KOPT-K1 (cell line): ENCODE data around the gene DFFB.

Experiments
- H3K27ac ChIP-seq: fragments of 200-600 bp; sonication (generic); 2 replicates; pipeline ENCODE4 v1.5.1; 2016; ENCODE audit warnings: antibody characterized with exemption, mild to moderate bottlenecking, low read depth, low read length; ENCODE audit not compliant: poor library complexity, severe bottlenecking
- H3K36me3 ChIP-seq: fragments of 200-600 bp; sonication (generic); 2 replicates; pipeline ENCODE4 v1.5.1; 2017; ENCODE audit warnings: antibody characterized with exemption, mild to moderate bottlenecking, low read length, moderate library complexity; ENCODE audit not compliant: insufficient read depth
- H3K9me3 ChIP-seq: fragments of 200-600 bp; sonication (generic); 2 replicates; pipeline ENCODE4 v1.5.1; 2017; ENCODE audit warnings: antibody characterized with exemption, low read length, mild to moderate bottlenecking; ENCODE audit not compliant: insufficient read depth, poor library complexity, severe bottlenecking

DFFB gene

DNA sequence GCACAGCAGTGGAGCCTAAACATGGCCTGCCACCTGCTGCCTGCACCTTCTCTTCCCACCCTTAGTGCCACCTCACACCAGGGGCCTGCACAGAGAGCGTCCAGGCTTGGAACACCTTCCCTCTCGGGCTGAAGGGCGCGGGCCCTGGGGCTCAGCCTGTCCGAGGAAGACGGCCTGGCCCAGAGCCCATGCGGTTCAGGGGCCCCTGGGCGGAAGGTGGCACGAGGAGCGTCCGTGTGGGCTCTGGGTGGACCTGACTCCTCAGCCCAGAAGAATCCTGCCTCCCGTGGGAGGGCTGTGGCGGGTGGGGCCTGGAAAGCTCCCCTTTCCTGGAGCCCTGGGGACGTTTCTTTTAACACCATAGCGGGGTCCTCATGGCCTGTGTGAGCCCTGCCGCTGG is 19.4 kb downstream of the DFFB start:
- peaks cover 13% of the 10 kb centered on the region; the same call in 1 of the 2 replicates for H3K36me3 ChIP-seq
- peaks cover 15% of the 10 kb centered on the region for H3K9me3 ChIP-seq
- no peak overlapping the region for H3K27ac ChIP-seq

DNA sequence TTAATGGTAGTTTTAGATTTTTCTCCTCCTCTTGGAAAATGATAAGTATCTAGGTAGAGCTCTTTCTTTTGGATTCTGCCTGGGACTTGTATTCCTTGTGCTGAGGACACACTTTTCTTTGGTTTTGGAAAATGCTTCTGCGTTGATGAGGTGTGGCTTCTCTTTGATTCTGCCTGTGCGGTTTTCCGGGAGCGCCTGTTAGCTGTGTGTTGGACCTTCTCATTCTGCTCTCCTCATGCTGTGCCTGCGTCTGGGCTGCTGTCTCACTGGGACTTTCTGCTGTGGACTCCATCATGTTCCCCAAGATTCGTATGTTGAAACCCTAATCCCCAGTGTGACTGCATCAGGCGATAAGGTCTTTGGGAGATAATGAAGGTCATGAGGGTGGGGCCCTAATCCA is 21.8 kb downstream of the DFFB start:
- peaks cover 15% of the 10 kb centered on the region for H3K9me3 ChIP-seq
- no peak overlapping the region for H3K27ac ChIP-seq
- peaks cover 13% of the 10 kb centered on the region; the same call in 1 of the 2 replicates for H3K36me3 ChIP-seq

DNA sequence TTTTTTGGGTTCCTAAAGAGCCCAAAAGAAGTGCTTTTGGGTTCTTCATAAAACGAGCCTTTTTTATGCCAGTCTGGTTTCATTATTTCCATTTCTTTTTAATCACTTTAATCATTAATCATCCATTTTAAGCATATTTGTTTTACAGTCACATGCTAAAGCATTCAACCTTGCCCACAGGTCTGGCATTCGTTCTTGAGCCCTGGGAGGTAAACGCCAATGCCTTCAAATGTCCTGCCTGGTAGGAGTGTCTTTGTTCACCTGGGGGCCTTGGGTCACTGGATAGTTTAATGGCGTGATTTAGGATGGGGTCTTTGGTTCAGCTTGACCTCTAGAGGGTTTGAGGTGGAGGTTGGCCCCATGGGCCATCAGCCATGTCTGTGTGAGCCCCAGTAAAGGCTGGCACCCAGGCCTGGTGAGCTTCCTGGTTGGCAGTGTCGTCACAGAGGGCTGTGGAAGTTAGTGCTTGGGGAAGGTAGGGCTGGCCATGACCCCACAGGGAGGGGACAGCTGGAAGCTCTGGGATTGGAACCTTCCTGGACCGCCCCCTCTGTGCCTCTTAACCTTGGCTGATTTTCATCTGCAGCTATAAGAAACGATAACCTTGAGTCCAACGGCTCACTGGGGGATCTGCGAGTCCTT is 22.6 kb downstream of the DFFB start:
- peak overlapping the region; percentile 85 for H3K27ac ChIP-seq
- H3K9me3 ChIP-seq: peaks cover 15% of the 10 kb centered on the region
- H3K36me3 ChIP-seq: peaks cover 13% of the 10 kb centered on the region

DNA sequence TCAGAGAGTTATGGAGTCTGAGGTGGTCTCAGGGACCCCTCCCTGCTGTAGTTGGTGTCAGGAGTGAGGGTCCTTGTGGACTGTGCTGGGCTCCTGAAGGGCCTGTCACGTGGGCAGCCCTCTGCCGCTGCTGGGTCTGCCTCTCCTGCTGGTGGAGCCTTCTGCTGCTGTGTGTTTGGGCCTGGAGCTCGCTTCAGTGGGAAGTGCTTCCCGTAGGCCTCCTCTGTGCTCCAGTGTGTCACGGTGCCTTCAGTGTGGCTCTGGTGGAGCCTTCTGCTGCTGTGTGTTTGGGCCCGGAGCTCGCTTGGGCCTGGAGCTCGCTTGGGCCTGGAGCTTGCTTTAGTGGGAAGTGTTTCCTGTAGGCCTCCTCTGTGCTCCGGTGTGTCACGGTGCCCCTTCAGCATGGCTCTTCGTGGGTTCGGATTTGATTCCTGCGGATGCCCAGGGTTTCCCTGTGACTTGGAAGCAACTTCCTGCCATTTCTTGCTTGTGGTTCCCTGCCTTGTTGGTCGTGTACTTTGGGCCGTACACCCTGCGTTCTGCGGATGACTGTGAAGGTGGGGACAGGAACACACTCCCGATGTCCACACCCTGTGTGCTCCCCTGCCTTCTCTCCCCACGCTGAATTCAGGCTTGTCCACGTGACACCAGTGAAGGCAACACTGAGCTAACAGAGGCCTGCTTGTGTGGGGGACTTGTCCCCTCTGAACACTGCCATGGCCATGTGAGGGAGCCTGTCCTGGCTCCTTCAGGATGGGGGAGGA is 23.3 kb downstream of the DFFB start:
- Histone ChIP-seq H3K27ac (peak overlapping the region; percentile 85), H3K36me3 (peaks cover 17% of the 10 kb centered on the region), H3K9me3 (peaks cover 15% of the 10 kb centered on the region)

DNA sequence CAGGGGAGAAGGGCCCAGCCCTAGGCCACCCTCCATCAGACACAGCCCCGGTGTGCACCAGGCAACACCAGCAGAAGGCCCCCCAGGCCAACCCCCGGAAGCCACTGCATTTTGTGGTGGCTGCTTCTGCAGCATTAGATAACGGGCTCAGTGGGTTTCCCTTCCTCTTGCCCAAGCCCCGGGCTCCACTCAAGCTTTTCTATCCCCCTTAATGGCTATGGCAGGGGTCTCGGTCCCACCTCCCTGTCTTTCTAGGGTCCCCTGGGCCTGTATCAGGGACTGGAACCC is 23.9 kb downstream of the DFFB start:
- peak overlapping the region; percentile 85 for H3K27ac ChIP-seq
- peaks cover 22% of the 10 kb centered on the region for H3K36me3 ChIP-seq
- H3K9me3 ChIP-seq: peaks cover 15% of the 10 kb centered on the region

DNA sequence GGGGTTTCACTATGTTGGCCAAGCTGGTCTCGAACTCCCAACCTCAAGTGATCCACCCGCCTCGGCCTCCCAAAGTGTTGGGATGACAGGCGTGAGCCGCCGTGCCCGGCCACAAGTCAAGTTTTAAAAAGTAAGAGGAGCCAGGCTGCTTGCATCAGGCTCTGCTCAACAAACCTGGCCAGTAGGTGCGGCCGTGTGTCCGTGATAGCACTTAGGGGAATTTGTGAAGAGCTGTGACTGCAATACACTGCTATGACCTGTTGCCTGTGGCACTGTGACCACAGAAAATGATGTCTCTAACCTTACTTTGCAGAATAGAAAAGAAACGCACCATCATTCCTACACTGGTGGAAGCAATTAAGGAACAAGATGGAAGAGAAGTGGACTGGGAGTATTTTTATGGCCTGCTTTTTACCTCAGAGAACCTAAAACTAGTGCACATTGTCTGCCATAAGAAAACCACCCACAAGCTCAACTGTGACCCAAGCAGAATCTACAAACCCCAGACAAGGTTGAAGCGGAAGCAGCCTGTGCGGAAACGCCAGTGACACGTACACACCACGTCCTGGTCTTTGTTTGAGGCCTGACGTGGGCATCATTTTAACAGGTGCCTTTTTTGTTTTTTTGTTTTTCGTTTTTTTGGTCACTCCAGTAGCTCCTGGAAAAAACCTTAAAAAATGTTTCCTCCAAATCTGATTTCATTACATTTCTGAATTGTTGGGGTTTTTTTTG is 26.1 kb downstream of the DFFB start:
- Histone ChIP-seq H3K27ac (peak overlapping the region; percentile 85), H3K36me3 (peaks cover 43% of the 10 kb centered on the region), H3K9me3 (peaks cover 15% of the 10 kb centered on the region)

DNA sequence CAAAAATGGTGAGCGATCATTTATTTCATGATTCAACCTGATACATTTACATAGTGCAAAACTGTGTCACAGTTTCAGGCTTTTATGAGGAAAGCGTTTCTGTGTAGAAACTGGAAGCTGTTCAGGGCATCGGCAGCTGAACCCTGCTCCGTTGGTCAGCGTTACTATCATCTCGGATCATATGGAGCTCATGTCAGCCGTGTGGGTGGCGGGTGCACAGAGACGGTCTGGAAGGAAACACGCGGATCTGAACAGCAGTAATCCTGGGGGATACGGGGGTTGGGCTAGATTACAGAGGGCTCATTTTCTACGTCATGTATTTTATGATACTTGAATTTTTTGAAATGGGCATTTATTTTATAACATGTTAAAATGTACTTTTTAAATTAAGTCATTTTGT is 27.7 kb downstream of the DFFB start:
- H3K36me3 ChIP-seq: peaks cover 50% of the 10 kb centered on the region

DNA sequence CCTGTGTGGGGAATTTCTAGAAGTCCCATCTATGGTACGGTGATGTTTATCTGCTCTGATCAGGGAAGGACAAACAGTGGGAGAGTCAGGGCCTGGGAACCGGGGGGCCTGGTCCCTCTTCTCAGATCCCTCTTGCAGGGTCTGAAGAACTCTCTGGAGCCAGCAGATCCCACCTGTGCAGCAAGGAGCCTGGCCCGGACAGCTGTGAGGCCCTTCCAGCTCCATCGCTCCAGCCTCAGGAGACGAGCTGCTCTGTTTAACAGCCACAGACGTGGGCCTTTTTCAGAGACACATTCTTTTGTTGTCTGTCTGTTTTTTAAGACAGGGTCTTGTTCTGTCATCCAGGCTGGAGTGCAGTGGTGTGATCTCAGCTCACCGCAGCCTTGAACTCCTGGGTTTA is 28.3 kb downstream of the DFFB start:
- Histone ChIP-seq H3K36me3 (peaks cover 56% of the 10 kb centered on the region), H3K27ac (no peak overlapping the region), H3K9me3 (no peaks in the 10 kb centered on the region)

More for the DNA sequence above, 27.7 kb downstream of the DFFB start:
- H3K9me3 ChIP-seq: peaks cover 5% of the 10 kb centered on the region
- H3K27ac ChIP-seq: no peak overlapping the region

DNA sequence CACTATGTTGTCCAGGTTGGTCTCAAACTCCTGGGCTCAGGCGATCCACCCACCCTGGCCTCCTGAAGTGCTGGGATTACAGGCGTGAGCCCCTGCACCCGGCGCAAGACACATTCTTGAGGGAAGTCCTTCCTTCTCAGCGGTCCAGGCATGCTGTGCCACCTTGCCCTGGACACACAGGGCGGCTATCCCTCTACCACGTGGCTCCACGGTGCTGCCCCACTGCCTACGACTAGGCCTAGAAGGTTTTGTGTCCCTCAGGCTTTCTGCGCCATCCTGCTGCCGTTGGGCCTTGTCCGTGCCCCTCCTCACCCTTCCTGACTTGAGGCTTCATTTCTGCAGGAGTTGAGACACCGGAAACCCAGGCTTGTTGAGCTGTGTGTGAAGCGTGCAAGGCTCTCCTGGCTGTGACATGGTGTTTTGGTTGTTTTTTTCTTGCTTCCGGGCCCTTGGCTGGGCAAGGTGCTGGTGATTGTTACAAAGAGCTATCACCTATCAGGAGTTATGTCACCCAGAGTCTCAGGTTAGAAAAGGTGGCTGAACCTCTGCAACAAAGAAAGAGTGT is 28.9 kb downstream of the DFFB start:
- no peak overlapping the region for H3K27ac ChIP-seq
- H3K9me3 ChIP-seq: no peaks in the 10 kb centered on the region
- H3K36me3 ChIP-seq: peaks cover 61% of the 10 kb centered on the region

DNA sequence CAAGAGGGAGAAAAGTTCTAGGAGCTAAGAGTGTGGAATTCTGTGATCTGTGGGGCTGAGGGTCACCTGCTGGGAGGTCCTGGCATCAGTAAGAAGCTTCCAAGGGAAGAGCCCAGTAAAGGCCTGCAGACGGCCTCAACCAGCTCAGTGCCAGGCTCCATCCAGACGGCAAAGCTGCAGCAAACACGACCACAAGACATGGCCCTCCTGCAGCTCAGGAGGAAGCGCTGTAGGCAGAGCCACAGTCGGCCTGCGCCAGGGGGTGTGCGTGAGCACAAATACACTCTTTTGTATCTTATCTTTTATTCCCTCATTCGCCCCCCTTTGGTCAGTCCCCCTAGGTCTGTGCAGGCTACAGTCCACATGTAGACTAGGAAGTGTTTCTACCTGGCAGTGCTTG is 29.4 kb downstream of the DFFB start:
- peaks cover 66% of the 10 kb centered on the region for H3K36me3 ChIP-seq
- H3K27ac ChIP-seq: no peak overlapping the region
- H3K9me3 ChIP-seq: no peaks in the 10 kb centered on the region

DNA sequence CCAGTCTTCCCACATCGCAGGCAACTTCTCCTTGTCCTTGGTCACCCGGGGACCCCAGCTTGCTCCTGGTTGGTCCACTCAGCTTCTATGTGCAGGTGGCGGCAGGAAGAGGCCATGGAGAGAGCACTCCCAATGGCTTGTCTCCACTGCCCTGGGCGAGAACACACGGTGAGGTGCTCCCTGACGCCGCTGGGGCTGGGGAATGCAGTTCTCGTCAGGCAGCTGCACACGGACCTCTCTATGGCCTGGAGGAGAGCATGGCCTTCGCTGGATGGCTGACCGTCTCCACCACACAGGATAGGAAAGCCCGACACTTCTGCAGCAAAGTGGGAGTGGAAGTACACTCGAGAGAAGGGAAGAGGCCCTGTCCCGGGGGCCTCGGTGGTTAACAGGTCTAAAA is 31.0 kb downstream of the DFFB start:
- Histone ChIP-seq H3K36me3 (peaks cover 72% of the 10 kb centered on the region), H3K27ac (no peak overlapping the region), H3K9me3 (no peaks in the 10 kb centered on the region)

DNA sequence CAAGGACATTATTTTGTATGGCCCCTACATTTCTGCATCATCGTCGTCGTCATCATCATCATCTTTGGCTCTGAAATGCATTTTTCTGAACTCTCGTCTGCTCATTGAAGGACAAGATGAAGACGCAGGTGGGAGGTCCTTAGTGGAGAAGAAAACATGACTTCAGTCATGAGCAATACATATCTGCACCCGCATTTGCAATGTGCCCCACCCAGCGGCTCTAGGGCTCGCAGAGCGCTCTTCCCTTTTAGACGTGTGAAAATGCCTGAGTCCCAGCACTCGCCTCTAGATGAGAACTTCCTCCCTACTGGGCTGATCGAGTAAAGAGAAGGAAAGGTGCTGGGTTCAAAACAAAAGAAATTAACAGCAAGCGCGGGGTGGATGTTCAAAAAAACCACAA is 32.7 kb downstream of the DFFB start:
- H3K9me3 ChIP-seq: no peaks in the 10 kb centered on the region
- H3K36me3 ChIP-seq: peaks cover 73% of the 10 kb centered on the region
- no peak overlapping the region for H3K27ac ChIP-seq

DNA sequence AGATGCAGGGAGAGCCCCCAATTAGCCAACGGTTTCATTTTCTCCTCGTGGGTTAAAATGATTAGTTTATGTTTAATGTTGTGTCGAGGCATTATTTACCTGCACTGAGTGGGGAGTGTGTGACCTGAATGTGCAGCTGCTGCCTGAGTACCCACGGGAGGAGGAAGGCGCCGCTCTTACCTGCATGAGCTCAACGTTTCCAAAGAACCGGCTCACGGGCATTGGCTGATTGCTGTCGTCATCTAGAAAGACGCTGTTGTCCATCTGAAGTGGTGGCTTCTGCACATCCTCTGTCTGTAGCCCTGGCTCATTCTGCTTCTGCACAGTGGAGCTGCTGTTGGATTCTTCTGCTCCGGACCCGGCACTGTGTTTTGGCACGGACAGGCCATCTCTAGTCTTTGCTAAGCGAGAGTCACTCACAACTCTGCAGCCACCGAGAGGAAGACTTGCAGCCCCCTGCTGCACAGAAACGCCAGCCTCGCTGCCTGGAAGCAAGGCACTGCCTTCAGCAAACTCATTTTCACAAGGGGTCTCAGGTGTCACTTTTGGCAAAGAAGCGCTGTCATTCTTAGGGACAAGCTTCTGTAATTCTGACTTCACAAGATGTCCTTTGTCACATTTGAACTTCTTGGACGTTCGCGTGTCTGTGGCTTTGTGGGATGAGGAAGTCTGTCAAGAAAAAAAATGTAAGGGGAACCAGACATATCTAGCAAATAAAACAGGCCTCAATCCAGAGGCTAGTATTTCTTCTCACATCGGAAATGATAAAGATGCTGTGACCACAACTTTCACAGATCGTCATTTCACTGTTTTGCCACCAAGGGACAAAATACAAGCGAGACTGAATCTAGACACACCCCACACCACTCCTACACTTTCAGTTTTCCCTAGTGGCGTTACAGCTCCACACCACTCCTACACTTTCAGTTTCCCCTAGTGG is 33.4 kb downstream of the DFFB start:
- no peak overlapping the region for H3K27ac ChIP-seq
- H3K36me3 ChIP-seq: peaks cover 76% of the 10 kb centered on the region
- no peaks in the 10 kb centered on the region for H3K9me3 ChIP-seq

DNA sequence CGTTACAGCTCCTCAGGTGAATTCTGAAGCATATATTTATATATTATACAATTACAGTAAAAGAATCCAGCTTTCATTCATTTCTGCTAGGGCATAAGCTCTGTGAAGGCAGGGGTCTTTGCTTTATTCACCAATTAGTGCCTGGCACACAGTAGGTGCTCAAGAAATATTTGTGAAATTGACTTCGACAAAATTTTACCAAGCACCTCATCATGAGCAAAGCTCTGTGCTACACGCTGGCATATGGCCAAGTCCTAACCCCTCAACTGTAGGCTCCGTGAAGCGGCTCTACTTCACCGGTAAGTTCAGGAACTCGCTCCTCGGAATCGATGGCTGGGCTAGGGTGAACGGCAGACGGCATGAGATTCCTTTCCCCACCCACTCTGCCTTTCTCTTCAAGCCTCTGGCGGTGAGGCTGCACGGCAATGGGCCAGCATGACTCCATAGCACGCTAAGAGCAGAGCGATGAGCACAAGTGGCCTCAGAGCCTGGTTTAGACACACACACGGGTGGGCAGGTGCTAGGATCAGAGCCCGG is 34.1 kb downstream of the DFFB start:
- H3K36me3 ChIP-seq: peaks cover 76% of the 10 kb centered on the region
- no peaks in the 10 kb centered on the region for H3K9me3 ChIP-seq
- no peak overlapping the region for H3K27ac ChIP-seq
